HFFc6 (cell line): Measurements from ENCODE around the gene HMOX1. TPM values are rescaled to one million over a fixed set of nuclear protein-coding genes. Genes with fewer than 3 reads are reported as not detected.
A peak's percentile ranks its signal among the peaks of the same experiment; 100 is the strongest.

Experiments
- DNase-seq: peaks from one replicate; pipeline ENCODE4 v3.0.0-alpha.2; 2018
- H3K27ac Mint-ChIP-seq: 2 replicates; pipeline ENCODE4 v1.8.0; 2020; ENCODE audit warnings: mild to moderate bottlenecking, mixed read lengths
- H3K27me3 Mint-ChIP-seq: 2 replicates; pipeline ENCODE4 v1.8.0; 2021; ENCODE audit warnings: mild to moderate bottlenecking, moderate library complexity, mixed read lengths; ENCODE audit not compliant: insufficient read depth
- H3K36me3 Mint-ChIP-seq: 2 replicates; pipeline ENCODE4 v1.8.0; 2021; ENCODE audit warnings: low read depth, mixed read lengths
- H3K4me1 Mint-ChIP-seq: 2 replicates; pipeline ENCODE4 v1.8.0; 2020; ENCODE audit warnings: low read depth, mixed read lengths
- H3K4me3 Mint-ChIP-seq: 2 replicates; pipeline ENCODE4 v1.8.0; 2020; ENCODE audit warnings: mild to moderate bottlenecking, moderate library complexity, mixed read lengths
- H3K9me3 Mint-ChIP-seq: 2 replicates; pipeline ENCODE4 v1.8.0; 2020; ENCODE audit warnings: mild to moderate bottlenecking, mixed read lengths
- long read RNA-seq: library from polyadenylated mRNA; unstranded; transcript quantifications from one replicate; pipeline ENCODE4 v2.0.0, GENCODE V29; 2019
- total RNA-seq, 6 experiments: library from RNA; stranded (reverse); fragmentation: NEBNext Ultra II Directional; extraction: Animal tissue kit (Norgen Biotek cat#: 25700); gene quantifications; 2 replicates in 1 of 6; 3 replicates in 5 of 6; pipeline ENCODE4 v1.2.3, GENCODE V29; 2021
- TF ChIP-seq, protein P1 (sequence below): fragments of 200-600 bp; sonication (generic); IDR thresholded peaks from 2 replicates; pipeline ENCODE4 v1.5.0; 2021; ENCODE audit warnings: antibody characterized with exemption, mild to moderate bottlenecking

HMOX1 gene, protein sequence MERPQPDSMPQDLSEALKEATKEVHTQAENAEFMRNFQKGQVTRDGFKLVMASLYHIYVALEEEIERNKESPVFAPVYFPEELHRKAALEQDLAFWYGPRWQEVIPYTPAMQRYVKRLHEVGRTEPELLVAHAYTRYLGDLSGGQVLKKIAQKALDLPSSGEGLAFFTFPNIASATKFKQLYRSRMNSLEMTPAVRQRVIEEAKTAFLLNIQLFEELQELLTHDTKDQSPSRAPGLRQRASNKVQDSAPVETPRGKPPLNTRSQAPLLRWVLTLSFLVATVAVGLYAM
- total RNA-seq, result 100 to 1,000 TPM in 1 of 6 experiments, 10 to 100 TPM in 5; 51.2 to 117 (median 56.2) TPM
- long read RNA-seq, transcript HMOX1-201 (5 exons, 1,822 nt), result major isoform, 34 of 40 reads
- long read RNA-seq, partial matches to known transcripts, result 4 of 40 reads
- long read RNA-seq, other reads (novel, unspliced or antisense), result 2 of 40 reads

DNA sequence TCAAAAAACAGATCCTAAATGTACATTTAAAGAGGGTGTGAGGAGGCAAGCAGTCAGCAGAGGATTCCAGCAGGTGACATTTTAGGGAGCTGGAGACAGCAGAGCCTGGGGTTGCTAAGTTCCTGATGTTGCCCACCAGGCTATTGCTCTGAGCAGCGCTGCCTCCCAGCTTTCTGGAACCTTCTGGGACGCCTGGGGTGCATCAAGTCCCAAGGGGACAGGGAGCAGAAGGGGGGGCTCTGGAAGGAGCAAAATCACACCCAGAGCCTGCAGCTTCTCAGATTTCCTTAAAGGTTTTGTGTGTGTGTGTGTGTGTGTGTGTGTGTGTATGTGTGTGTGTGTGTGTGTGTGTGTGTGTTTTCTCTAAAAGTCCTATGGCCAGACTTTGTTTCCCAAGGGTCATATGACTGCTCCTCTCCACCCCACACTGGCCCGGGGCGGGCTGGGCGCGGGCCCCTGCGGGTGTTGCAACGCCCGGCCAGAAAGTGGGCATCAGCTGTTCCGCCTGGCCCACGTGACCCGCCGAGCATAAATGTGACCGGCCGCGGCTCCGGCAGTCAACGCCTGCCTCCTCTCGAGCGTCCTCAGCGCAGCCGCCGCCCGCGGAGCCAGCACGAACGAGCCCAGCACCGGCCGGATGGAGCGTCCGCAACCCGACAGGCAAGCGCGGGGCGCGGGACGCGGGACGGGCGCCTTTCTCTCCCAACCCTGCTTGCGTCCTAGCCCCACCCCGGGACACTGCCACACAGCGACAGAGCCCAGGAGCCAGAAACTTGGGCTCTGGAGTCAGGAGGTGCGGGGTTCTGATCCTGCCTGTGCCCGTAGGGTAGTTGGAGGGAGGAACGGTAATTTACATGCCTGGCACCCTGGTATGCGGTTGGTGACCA, at the start of gene HMOX1:
HMOX1 (plus strand) TSS at position 560 of the 887 bp plus-strand sequence; CDS start at position 638, 78 bp downstream.
- Mint-ChIP-seq H3K4me3 (peak within 1 kb of the TSS; percentile 99), H3K27ac (peak within 1 kb of the TSS; percentile 80), H3K27me3 (peaks cover 2% of the 10 kb centered on the region; the same call in 1 of the 2 replicates), H3K36me3 (peaks cover 17% of the 10 kb centered on the region; the same call in 1 of the 2 replicates), H3K4me1 (peaks cover 81% of the 10 kb centered on the region), H3K9me3 (no peaks in the 10 kb centered on the region)
- peak; percentile 89 for DNase-seq
- TF ChIP-seq, protein P1, sequence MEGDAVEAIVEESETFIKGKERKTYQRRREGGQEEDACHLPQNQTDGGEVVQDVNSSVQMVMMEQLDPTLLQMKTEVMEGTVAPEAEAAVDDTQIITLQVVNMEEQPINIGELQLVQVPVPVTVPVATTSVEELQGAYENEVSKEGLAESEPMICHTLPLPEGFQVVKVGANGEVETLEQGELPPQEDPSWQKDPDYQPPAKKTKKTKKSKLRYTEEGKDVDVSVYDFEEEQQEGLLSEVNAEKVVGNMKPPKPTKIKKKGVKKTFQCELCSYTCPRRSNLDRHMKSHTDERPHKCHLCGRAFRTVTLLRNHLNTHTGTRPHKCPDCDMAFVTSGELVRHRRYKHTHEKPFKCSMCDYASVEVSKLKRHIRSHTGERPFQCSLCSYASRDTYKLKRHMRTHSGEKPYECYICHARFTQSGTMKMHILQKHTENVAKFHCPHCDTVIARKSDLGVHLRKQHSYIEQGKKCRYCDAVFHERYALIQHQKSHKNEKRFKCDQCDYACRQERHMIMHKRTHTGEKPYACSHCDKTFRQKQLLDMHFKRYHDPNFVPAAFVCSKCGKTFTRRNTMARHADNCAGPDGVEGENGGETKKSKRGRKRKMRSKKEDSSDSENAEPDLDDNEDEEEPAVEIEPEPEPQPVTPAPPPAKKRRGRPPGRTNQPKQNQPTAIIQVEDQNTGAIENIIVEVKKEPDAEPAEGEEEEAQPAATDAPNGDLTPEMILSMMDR, result peak; percentile 35; the same call in 1 of the 2 replicates

DNA sequence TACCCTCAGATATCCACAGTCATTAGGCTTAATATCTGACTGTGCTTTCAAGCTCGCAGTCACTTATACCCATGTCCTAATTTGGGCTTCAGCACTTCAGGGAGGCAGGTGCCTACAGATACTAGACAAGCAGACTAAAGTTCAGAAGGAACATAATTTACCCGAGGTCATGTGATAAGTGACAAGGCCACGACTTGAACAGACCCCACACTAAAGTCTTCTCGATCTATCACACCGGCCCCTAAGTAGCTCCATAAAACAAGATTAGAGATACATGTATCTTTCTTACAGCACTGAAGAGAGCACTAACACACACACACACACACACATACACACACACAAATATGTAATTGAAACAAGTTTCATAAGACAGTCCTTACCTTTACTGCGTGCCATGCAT, 48.6 kb upstream of the HMOX1 start:
- H3K4me3 Mint-ChIP-seq, result no peak overlapping the region
- 0 out of 2 replicates have a peak overlapping the region, but pooled peaks have one; percentile 5 for H3K27ac Mint-ChIP-seq
- peaks cover 17% of the 10 kb centered on the region for H3K4me1 Mint-ChIP-seq
- H3K9me3 Mint-ChIP-seq, result no peaks in the 10 kb centered on the region
- H3K36me3 Mint-ChIP-seq, result peaks cover 25% of the 10 kb centered on the region
- peaks cover 3% of the 10 kb centered on the region; the same call in 1 of the 2 replicates for H3K27me3 Mint-ChIP-seq
- TF ChIP-seq, protein P1, result no peak
- no peak for DNase-seq

DNA sequence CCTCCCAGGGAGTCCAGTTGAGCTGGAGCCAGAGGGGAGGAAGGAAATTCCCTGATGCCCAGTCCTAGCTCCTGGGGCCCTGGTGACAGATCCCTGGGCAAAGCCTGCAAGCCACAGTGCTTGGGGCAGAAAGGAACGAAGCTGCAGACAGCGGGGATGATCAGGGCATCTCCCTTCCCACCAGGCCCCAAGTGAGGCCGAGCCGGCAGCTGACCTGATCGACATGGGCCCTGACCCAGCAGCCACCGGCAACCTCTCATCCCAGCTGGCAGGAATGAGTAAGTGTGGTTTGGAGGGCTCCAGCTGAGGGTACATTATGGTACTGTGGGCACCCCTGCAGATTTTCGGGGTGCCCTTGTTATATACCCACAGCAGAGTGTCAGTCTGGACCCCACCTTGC, 47.7 kb upstream of the HMOX1 start:
- no peak overlapping the region for H3K4me3 Mint-ChIP-seq
- H3K36me3 Mint-ChIP-seq, result peaks cover 20% of the 10 kb centered on the region
- H3K4me1 Mint-ChIP-seq, result peaks cover 17% of the 10 kb centered on the region
- DNase-seq, result no peak
- TF ChIP-seq, protein P1, result no peak
- H3K9me3 Mint-ChIP-seq, result no peaks in the 10 kb centered on the region
- peaks cover 3% of the 10 kb centered on the region; the same call in 1 of the 2 replicates for H3K27me3 Mint-ChIP-seq
- H3K27ac Mint-ChIP-seq, result no peak overlapping the region

DNA sequence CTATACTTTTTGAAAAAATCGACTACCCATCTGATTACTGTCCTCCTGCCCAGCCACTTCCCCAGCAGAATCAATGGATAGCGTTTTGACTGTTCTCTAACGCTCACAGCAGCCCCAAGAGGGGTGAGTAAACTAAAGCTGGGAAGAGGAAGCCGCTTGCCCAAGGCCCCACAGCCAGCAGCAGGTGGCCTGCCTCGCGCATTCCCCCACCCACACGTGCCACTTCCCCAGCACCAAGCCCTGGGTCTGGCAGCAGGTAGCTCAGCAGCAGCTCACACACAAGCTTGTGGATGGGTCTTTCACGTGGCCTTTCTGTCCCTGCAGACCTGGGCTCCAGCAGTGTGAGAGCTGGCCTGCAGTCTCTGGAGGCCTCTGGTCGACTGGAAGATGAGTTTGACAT, 46.9 kb upstream of the HMOX1 start:
- no peak overlapping the region for H3K4me3 Mint-ChIP-seq
- H3K36me3 Mint-ChIP-seq, result peaks cover 17% of the 10 kb centered on the region
- no peak overlapping the region for H3K27ac Mint-ChIP-seq
- peaks cover 3% of the 10 kb centered on the region; the same call in 1 of the 2 replicates for H3K27me3 Mint-ChIP-seq
- H3K9me3 Mint-ChIP-seq, result no peaks in the 10 kb centered on the region
- peaks cover 17% of the 10 kb centered on the region for H3K4me1 Mint-ChIP-seq
- TF ChIP-seq, protein P1, result no peak
- no peak for DNase-seq

DNA sequence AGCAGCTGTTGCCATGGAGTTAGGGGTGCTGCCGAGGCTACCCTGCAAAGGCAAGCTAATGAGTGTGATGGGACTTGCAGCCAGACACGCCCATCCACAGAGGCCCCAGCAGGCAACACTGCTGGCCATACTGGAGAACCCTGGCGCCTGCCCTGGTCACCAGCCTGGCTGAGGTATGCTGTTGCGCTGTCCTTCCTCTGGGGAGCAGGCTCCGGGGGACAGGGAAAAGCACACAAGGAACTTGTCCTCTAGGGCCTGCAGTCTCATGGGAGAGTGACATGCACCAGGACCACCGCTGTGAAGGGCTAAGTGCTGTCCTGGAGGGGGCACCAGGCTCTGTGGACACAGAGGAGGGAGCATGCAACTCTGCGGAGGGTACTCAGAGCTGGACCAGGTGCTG, 45.4 kb upstream of the HMOX1 start:
- Mint-ChIP-seq H3K9me3 (no peaks in the 10 kb centered on the region), H3K4me1 (peaks cover 12% of the 10 kb centered on the region), H3K27ac (no peak overlapping the region), H3K4me3 (no peak overlapping the region), H3K36me3 (peaks cover 13% of the 10 kb centered on the region), H3K27me3 (peaks cover 5% of the 10 kb centered on the region)
- no peak for DNase-seq
- TF ChIP-seq, protein P1, result no peak
